GM04503 (cell line): ENCODE measurements around the gene CCNY.
A peak's percentile ranks its signal among the peaks of the same experiment; 100 is the strongest.
"Not testable (repeated sequence)": the region's sequence is repeated elsewhere in the genome, so short reads cannot be mapped to it uniquely, and the experiment has no call there.

ENCODE experiments used
- DNase-seq: peaks from one replicate; pipeline ENCODE4 v3.0.0-alpha.2; 2012; ENCODE audit warnings: low read depth

CCNY gene

DNA sequence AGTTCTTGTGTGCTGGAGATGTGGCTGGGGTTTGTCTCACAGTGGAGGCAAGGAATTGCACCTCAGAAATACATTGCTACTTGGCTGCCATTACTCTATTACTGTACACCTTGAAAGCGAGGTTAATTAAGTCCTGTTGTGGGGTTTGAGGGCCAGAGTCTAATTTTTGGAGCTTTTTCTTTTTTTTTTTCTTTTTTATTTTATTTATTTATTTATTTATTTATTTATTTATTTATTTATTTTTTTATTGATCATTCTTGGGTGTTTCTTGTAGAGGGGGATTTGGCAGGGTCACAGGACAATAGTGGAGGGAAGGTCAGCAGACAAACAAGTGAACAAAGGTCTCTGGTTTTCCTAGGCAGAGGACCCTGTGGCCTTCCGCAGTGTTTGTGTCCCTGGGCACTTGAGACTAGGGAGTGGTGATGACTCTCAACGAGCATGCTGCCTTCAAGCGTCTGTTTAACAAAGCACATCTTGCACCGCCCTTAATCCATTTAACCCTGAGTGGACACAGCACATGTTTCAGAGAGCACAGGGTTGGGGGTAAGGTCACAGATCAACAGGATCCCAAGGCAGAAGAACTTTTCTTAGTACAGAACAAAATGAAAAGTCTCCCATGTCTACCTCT is 69.8 kb downstream of the CCNY start:
- not testable (repeated sequence) for DNase-seq

- DNase-seq = not testable (repeated sequence)
These were observed 71.4 kb downstream of the CCNY start for GRCh38 chr10:35407696-35408095.

DNA sequence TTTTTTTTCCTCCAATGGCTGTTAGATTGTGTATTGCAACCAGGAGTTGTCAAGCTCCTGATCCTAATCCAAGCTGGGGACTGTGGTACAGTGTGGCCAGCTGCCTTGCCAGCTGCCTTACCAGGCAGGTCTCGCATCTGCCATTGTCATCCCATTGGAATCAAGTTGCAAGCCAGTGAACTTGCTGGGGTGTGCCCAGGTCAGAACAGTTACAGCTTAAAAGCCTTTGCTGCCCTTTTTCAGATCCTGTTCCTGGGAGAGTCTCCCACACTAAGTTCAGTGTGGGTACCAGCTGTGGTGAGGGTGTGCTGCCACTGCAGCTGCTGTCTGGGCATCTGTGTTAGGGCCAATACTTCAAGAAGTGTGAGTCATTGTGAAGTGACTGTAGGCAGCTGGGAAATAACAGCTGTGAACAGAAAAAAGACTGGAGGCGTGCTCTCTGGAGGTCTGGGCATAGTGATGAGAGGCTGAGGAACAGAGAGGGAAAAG is 72.8 kb downstream of the CCNY start:
- DNase-seq = peak; percentile 58

- DNase-seq = no peak
These were observed 73.5 kb downstream of the CCNY start for GRCh38 chr10:35409808-35410207.

- DNase-seq = no peak
These were observed 75.9 kb downstream of the CCNY start for GRCh38 chr10:35412003-35412723.

GRCh38 chr10:35412900-35413491 is 76.7 kb downstream of the CCNY start:
- no peak for DNase-seq

- no peak for DNase-seq
These were observed 77.9 kb downstream of the CCNY start for GRCh38 chr10:35413985-35414861.

DNA sequence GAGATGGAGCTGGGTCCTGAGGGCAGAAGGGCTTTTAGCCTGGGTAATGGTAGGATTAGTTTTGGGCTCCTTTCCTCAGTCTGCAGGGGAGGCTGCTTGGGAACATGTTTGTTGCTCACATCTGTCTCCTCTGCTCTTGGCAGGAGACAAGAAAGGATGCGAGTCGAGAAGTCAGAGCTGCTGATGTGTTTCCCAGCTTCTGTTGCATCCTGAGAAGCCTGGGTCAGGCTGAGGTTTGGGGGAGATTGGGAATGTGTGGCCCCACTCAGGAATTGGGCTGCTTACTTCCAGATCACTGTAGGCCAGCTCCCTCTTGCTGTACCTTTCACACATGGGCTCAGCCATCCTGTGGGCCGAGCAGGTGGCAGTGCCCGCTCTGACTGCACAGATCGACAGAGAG is 79.2 kb downstream of the CCNY start:
- no peak for DNase-seq

DNA sequence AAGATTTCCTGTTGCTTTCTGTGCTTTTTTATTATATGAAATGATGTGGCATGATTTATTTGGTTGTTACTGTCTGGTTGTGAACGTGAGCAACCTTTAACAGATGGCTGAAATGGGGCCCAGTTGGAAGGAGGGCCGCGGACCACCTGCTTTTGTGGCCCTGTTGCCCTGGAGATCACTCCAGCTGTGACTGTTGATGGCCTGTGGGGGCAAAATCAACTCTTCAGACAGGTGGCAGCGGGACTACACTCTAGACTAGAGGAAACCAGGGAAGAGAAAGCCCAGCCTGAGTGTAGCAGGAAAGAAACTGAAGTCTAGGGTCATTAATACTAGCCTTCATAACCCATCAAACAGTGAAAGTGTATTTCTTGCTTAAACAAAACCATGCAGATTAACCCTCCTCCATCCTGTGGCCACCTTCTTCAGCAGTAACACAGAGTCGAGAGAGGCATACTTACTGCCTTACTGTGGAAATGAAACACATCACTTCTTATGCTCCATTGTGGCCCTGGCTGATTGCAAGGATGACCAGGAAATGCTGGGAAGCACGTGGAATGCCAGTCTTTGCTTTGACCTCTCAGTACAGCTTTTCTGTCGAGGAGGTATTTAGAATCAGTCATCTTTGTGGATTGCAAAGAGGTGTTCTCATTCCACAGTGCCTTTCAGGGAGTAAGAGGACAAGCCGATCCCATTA is 80.5 kb downstream of the CCNY start:
- no peak for DNase-seq

GRCh38 chr10:35417313-35417625 is 81.0 kb downstream of the CCNY start:
- no peak for DNase-seq

DNA sequence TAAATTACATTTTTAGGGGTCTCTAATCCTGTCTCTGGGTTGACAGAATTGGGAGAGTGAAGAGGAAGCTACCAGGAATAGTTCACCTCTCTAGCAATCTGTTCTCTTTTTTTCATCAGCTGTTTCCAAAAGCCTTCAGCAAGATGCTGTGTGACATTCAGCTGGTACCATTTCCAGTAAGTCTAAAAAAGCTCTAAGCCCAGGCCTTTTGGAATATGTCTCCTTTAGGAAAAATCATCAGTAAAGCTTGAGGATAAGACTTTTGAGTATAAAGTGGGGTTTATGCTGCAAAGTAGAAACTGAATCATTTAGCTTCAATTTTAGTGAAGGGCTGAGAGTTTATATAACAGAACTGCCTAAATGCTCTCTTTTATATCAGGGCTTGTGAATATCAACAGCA is 81.5 kb downstream of the CCNY start:
- DNase-seq = no peak

DNA sequence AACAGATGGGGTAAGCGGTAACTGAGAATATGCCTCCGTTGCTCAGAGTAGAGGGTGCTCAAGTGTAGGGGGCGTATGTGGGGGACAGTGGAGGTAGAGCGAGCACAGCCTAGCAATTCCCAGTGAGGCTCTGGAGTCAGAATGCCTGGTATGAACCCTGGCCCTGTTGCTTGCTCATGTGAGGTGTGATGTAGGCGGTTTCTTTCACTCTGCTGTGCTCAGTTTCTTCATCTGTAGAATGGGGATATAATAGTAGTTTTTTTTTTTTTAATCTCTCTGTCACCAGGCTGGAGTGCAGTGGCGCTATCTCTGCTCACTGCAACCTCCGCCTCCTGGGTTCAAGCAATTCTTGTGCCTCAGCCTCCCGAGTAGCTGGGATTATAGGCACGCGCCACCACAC is 82.3 kb downstream of the CCNY start:
- not testable (repeated sequence) for DNase-seq

DNA sequence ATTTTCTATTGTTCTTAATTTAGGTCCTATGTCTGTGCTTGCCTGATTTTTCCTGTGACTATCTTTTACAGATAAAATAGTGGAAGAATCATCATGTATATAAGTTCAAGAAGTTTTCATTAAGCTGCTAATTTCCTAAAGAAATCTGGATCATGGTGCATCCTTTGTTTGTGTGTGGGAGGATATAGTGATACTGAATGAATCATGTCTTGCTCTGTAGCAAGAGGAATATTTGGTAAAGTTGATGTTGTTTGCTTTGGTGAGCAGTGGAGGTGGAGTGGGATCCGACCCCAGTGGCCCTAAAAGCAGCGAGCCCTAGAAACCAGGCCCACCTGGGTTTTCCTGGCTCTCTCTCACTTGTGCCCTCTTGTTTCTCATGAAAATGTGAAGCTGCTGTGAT is 83.7 kb downstream of the CCNY start:
- DNase-seq = no peak

- no peak for DNase-seq
These were observed 84.7 kb downstream of the CCNY start for GRCh38 chr10:35420827-35421552.

DNA sequence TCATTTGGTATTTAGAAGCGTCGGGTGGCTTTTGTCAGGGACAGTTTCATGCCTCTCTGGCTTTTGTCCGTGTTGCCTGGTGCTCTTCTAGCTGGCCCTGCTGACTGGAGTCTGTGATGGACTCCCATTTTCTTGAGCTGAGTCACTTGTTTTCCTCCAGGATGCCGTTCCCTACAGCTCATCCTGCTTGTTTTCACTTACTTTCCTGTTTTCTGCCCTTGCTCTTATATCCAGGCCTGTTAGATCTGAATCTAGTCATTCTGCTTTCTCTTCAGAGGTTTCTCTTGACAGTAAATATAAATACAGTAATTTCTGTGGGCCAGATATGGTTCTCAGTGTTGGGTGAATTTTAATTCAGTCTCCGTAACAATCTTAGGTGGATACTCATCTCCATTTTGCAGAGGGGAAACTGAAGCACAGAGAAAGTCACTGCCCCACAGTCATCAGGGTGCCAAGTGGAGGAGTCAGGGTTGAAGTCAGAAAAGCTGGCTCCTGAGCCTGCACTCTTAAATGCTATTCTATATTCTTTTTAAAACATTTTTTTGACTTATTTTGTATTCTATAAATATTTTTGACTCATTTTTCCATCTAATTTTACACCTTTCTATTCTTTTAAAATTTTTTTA is 85.4 kb downstream of the CCNY start:
- peak; percentile 75 for DNase-seq

DNA sequence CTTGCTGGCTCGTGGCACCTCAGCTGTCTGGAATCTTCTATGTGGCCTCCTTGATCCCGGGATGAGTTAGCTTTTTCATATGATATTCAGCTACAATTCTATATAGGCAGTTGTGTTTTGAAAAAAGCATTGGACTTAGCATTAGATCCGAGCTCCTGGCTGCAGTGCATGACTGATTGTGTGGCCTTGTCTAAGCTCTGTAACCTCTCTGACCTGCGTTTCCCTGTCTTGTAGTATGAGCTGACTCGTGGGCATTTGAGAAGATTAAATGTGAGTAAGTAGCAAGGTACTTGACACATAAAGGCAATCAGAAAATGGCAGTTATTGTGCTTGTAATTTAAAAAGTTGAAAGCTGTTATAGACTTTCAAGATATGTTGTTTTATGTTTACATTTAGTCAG is 85.9 kb downstream of the CCNY start:
- no peak for DNase-seq

GRCh38 chr10:35423505-35424306 is 87.4 kb downstream of the CCNY start:
- no peak for DNase-seq

DNA sequence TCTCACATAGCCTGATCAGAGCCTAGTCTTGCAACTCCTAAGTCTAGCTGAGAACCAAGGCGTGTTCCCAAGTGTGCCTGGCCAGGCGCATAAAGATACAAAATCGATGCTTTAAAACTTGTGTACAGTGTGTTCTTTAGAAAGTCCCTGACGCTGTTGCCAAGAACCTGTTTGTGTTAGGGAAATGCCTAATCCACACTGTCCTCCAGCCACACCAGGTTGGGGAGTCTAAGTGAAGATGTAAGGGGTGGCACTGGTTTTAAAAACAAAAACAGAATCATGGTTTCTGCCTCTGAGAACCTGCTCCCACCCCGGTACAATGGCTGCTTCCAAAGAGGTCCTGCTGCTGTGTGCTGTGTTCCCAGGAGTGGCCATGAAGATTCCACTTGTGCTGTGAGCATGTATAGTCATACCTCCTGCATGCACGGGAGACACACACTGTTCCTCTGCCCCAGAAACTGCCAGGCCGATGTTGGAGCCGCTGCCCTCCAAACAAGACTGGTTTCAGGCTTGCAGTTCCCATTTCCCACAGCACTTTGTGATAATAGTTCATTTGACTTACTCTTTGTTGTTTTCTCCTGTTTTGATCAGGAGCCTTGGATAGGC is 88.5 kb downstream of the CCNY start:
- no peak for DNase-seq

DNA sequence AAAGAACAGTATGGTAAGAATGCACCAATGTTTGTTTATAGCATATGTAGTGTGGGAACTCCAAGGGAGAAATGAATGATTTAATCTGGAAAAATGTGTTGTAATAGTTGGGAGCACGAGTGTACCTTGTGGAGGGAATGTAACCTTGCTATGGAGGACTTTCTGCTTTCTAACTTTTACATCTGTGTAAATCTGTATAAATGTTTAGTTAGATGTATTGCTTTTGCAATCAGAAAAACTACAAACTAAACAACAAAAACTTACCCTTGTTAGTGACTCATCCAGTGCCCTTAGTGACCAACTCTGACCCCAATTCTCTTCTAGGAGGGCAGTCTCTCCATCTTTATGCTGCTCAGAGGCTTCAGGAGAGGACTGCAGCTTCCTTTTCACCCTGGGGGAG is 89.3 kb downstream of the CCNY start:
- DNase-seq = no peak

DNA sequence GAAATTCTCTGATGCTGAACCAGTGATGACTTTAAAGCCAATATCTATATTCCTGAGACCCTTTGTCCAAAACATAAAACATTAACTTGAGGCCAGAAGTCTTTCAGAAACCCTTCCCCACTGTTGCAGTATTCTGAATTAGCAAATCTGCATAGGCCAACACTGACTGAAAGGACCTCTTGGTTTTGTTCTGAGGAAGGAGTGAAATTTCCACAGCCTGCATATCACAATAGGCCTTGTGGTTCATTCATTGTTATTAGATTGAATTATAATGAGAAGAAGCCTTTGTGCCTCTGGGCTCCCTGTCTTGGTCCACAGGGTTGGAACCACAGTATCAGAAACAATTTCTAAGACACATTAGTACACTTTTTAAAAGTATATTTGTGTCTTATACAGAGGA is 90.3 kb downstream of the CCNY start:
- no peak for DNase-seq
